Calu3 (cell line): ENCODE measurements around the gene SMPD3. TPM values are rescaled to one million over a fixed set of nuclear protein-coding genes. Genes with fewer than 3 reads are reported as not detected.

Source experiments
- BruUV-seq: library from RNA; stranded (reverse); fragments of 400-500 nt; replicated peaks from 2 replicates; lab custom pipeline; 2021; lab: Mats Ljungman, UMichigan
- CTCF ChIA-PET: fragments of 300-600 bp; sonication (Branson Sonifier 250); formaldehyde crosslinking; loops from one replicate; lab custom pipeline; 2022; ENCODE audit warnings: antibody characterized with exemption; lab: Charles Lee
- DNase-seq: peaks from one replicate; pipeline ENCODE4 v3.0.0; 2022
- H3K27ac Mint-ChIP-seq: one replicate; pipeline ENCODE4 v1.8.0; 2022; ENCODE audit warnings: mixed read lengths; ENCODE audit not compliant: unreplicated experiment
- H3K27me3 Mint-ChIP-seq: one replicate; pipeline ENCODE4 v1.8.0; 2022; ENCODE audit warnings: mixed read lengths; ENCODE audit not compliant: unreplicated experiment
- H3K36me3 Mint-ChIP-seq: one replicate; pipeline ENCODE4 v1.8.0; 2022; ENCODE audit warnings: mild to moderate bottlenecking, moderate library complexity, mixed read lengths; ENCODE audit not compliant: insufficient read depth, unreplicated experiment
- H3K4me1 Mint-ChIP-seq: one replicate; pipeline ENCODE4 v1.8.0; 2022; ENCODE audit warnings: mild to moderate bottlenecking, low read depth, mixed read lengths; ENCODE audit not compliant: unreplicated experiment
- H3K4me3 Mint-ChIP-seq: one replicate; pipeline ENCODE4 v1.8.0; 2022; ENCODE audit warnings: mild to moderate bottlenecking, low read depth, moderate library complexity, mixed read lengths; ENCODE audit not compliant: unreplicated experiment
- H3K9me3 Mint-ChIP-seq: one replicate; pipeline ENCODE4 v1.8.0; 2022; ENCODE audit warnings: low read depth, mixed read lengths; ENCODE audit not compliant: unreplicated experiment
- intact Hi-C: fragments of 100-400 bp; cut with micrococcal nuclease; formaldehyde crosslinking; loops from one replicate; pipeline ENCODE4 v1.10.0; 2022; ENCODE audit not compliant: unreplicated experiment
- total RNA-seq: library from RNA; stranded (reverse); gene quantifications from 2 replicates; pipeline ENCODE4 v1.2.3, GENCODE V29; 2022
- TF ChIP-seq, protein P1 (sequence below): fragments of 200-600 bp; IDR thresholded peaks from one replicate; pipeline ENCODE4 v1.8.0; 2022; ENCODE audit warnings: antibody characterized with exemption; ENCODE audit not compliant: unreplicated experiment

The SMPD3 gene
- total RNA-seq, 1 experiment from 2014 or later, result 0.42 TPM

GRCh38 chr16:68346892-68347480, 101.3 kb downstream of the SMPD3 start:
- no peak for DNase-seq
- H3K27ac Mint-ChIP-seq, result no peak overlapping the region

GRCh38 chr16:68345958-68346635, 102.2 kb downstream of the SMPD3 start:
- no peak for DNase-seq
- H3K27ac Mint-ChIP-seq, result no peak overlapping the region
- H3K9me3 Mint-ChIP-seq, result no peaks in the 10 kb centered on the region
- CTCF ChIA-PET, result no interaction called here
- no peaks in the 10 kb centered on the region for H3K4me1 Mint-ChIP-seq
- H3K36me3 Mint-ChIP-seq, result peaks cover 19% of the 10 kb centered on the region
- H3K4me3 Mint-ChIP-seq, result no peak overlapping the region
- TF ChIP-seq, protein P1, sequence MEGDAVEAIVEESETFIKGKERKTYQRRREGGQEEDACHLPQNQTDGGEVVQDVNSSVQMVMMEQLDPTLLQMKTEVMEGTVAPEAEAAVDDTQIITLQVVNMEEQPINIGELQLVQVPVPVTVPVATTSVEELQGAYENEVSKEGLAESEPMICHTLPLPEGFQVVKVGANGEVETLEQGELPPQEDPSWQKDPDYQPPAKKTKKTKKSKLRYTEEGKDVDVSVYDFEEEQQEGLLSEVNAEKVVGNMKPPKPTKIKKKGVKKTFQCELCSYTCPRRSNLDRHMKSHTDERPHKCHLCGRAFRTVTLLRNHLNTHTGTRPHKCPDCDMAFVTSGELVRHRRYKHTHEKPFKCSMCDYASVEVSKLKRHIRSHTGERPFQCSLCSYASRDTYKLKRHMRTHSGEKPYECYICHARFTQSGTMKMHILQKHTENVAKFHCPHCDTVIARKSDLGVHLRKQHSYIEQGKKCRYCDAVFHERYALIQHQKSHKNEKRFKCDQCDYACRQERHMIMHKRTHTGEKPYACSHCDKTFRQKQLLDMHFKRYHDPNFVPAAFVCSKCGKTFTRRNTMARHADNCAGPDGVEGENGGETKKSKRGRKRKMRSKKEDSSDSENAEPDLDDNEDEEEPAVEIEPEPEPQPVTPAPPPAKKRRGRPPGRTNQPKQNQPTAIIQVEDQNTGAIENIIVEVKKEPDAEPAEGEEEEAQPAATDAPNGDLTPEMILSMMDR, result no peak
- H3K27me3 Mint-ChIP-seq, result no peaks in the 10 kb centered on the region
- BruUV-seq, result no TSS peak
- intact Hi-C loops, result no loop called here

More at GRCh38 chr16:68346892-68347480, 101.3 kb downstream of the SMPD3 start:
- no peaks in the 10 kb centered on the region for H3K4me1 Mint-ChIP-seq
- no peak overlapping the region for H3K4me3 Mint-ChIP-seq
- intact Hi-C loops, result no loop called here
- H3K27me3 Mint-ChIP-seq, result no peaks in the 10 kb centered on the region
- no peaks in the 10 kb centered on the region for H3K9me3 Mint-ChIP-seq
- H3K36me3 Mint-ChIP-seq, result peaks cover 25% of the 10 kb centered on the region
- BruUV-seq, result no TSS peak
- TF ChIP-seq, protein P1, result no peak
- CTCF ChIA-PET, result no interaction called here

DNA sequence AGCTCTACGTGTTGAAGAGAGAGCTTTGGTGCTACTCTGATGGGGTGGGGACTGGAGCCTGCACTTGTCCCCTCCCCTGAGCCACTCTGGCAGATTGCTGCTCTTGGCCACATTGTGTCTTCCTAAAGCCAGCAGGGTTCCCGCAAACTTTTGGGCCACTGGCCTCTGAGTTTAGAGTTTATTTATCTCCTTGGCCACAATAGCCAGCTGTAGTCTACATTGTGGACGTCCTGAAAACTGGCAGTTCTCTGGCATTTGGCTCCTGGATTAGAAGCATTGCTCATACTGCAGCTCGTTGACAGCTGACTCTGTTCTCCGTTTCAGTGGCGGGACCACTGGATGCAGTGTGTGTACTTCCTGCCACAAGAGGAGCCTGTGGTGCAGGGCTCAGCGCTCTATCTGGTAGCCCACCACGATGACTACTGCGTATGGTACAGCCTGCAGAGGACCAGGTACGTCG, 102.9 kb downstream of the SMPD3 start:
- H3K27me3 Mint-ChIP-seq, result no peaks in the 10 kb centered on the region
- H3K4me1 Mint-ChIP-seq, result no peaks in the 10 kb centered on the region
- intact Hi-C loops, result no loop called here
- TF ChIP-seq, protein P1, result no peak
- BruUV-seq, result no TSS peak
- peaks cover 19% of the 10 kb centered on the region for H3K36me3 Mint-ChIP-seq
- no peak overlapping the region for H3K27ac Mint-ChIP-seq
- no peak for DNase-seq
- H3K9me3 Mint-ChIP-seq, result no peaks in the 10 kb centered on the region
- CTCF ChIA-PET, result no interaction called here
- no peak overlapping the region for H3K4me3 Mint-ChIP-seq

- H3K4me1 Mint-ChIP-seq, result no peaks in the 10 kb centered on the region
- CTCF ChIA-PET, result no interaction called here
- no TSS peak for BruUV-seq
- TF ChIP-seq, protein P1, result no peak
- no peak overlapping the region for H3K4me3 Mint-ChIP-seq
- DNase-seq, result no peak
- H3K36me3 Mint-ChIP-seq, result peaks cover 19% of the 10 kb centered on the region
- no peak overlapping the region for H3K27ac Mint-ChIP-seq
- H3K9me3 Mint-ChIP-seq, result no peaks in the 10 kb centered on the region
- intact Hi-C loops, result no loop called here
- H3K27me3 Mint-ChIP-seq, result no peaks in the 10 kb centered on the region
These were observed 104.1 kb downstream of the SMPD3 start for GRCh38 chr16:68344252-68344651.
